ENCODE results near the gene AK4.
A peak's percentile ranks its signal among the peaks of the same experiment; 100 is the strongest.

Gene AK4

DNA sequence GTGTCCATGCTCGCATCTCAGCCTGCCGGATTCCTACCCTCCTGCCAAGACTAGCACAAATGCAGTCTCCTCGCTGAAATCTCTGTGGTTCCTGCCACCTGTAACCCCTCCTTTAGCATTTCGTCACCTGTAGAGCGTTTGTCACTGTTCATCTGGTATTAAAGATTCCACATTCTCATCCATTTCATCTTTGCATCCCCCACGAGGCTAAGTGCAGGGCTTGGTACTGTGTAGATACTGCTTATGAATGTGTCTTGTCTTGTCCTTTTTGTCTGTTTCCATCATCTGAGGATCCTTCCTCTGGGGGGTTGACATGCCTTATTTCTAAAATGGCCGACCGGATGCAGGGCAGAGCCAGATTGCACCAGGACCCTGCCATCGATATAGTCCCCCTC is 107.7 kb downstream of the AK4 start:
- no peak overlapping the region for H3K9ac ChIP-seq (ENCODE audit: low read length)
- H2AFZ ChIP-seq (ENCODE audit: low read depth, low read length, severe bottlenecking) = no peak overlapping the region
- no peak overlapping the region for H3K4me3 ChIP-seq (ENCODE audit: insufficient read depth, low read length, poor library complexity, severe bottlenecking)

DNA sequence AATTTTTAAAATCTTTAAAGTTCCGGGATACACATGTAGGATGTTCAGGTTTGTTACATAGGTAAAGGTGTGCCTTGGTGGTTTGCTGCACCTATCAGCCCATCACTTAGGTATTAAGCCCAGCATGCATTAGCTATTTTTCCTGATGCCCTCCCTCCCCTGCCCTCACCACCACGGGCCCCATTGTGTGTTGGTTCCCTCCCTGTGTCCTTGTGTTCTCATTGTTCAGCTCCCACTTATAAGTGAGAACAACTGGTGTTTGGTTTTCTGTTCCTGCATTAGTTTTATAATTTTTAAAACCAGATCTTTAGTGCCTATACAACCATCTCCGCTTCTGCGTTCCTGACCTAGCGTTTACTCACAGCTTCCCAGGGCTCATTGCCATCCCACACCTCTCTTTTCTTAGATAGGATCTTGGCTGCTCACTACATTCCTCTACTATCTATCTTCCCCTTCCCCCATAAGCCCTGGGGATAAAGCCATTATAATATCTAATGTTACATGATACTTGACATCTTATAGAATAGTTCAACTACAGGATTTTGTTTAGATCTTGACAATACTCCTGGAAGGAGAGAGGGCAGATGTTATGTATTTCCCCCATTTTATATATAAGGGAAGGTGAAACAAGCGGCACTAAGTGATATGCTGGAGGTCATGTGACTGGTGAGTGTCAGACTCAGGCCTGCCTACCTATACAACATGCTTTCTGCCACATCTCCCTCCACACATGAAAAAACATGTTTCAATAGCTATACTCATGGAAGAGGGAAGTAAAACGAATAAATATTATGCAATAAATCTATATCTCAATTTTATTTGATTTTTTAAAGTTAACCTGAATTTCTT is 109.1 kb downstream of the AK4 start:
- H2AFZ ChIP-seq (ENCODE audit: low read depth, low read length, severe bottlenecking) = no peak overlapping the region
- H3F3A ChIP-seq (ENCODE audit: insufficient read depth) = no peaks in the 10 kb centered on the region
- no peaks in the 10 kb centered on the region for H3K27me3 ChIP-seq (ENCODE audit: low read length)
- H3K36me3 ChIP-seq (ENCODE audit: low read length) = no peaks in the 10 kb centered on the region
- no peak overlapping the region for H3K4me3 ChIP-seq (ENCODE audit: insufficient read depth, low read length, poor library complexity, severe bottlenecking)
- H3K4me2 ChIP-seq (ENCODE audit: low read depth, low read length, poor library complexity, severe bottlenecking) = no peak overlapping the region
- no peaks in the 10 kb centered on the region for H3K9me3 ChIP-seq (ENCODE audit: insufficient read depth, low read length)
- H3K9me2 ChIP-seq (replicated peaks; ENCODE audit: insufficient read depth, low read length) = no peaks in the 10 kb centered on the region
- no peaks in the 10 kb centered on the region for H4K20me1 ChIP-seq (ENCODE audit: low read depth, low read length)
- H3K9ac ChIP-seq (ENCODE audit: low read length) = no peak overlapping the region
- TF ChIP-seq, protein P1, sequence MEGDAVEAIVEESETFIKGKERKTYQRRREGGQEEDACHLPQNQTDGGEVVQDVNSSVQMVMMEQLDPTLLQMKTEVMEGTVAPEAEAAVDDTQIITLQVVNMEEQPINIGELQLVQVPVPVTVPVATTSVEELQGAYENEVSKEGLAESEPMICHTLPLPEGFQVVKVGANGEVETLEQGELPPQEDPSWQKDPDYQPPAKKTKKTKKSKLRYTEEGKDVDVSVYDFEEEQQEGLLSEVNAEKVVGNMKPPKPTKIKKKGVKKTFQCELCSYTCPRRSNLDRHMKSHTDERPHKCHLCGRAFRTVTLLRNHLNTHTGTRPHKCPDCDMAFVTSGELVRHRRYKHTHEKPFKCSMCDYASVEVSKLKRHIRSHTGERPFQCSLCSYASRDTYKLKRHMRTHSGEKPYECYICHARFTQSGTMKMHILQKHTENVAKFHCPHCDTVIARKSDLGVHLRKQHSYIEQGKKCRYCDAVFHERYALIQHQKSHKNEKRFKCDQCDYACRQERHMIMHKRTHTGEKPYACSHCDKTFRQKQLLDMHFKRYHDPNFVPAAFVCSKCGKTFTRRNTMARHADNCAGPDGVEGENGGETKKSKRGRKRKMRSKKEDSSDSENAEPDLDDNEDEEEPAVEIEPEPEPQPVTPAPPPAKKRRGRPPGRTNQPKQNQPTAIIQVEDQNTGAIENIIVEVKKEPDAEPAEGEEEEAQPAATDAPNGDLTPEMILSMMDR (IDR thresholded peaks at IDR 0.05; ENCODE audit: insufficient read depth, low read length, poor library complexity, severe bottlenecking) = no peak
- TF ChIP-seq EZH2phosphoT487 (conservative IDR thresholded peaks at IDR 0.05; ENCODE audit: low read length) = no peak
- H3K79me2 ChIP-seq (ENCODE audit: insufficient read depth, low read length) = no peaks in the 10 kb centered on the region
- H3K27ac ChIP-seq (ENCODE audit: low read depth, low read length) = no peak overlapping the region

More for the DNA sequence above, 107.7 kb downstream of the AK4 start:
- Histone ChIP-seq H3K9me2 (replicated peaks; ENCODE audit: insufficient read depth, low read length) (no peaks in the 10 kb centered on the region), H3K27me3 (ENCODE audit: low read length) (no peaks in the 10 kb centered on the region), H3K79me2 (ENCODE audit: insufficient read depth, low read length) (no peaks in the 10 kb centered on the region), H4K20me1 (ENCODE audit: low read depth, low read length) (no peaks in the 10 kb centered on the region), H3K36me3 (ENCODE audit: low read length) (no peaks in the 10 kb centered on the region), H3K9me3 (ENCODE audit: insufficient read depth, low read length) (no peaks in the 10 kb centered on the region), H3K4me2 (ENCODE audit: low read depth, low read length, poor library complexity, severe bottlenecking) (peak overlapping the region; percentile 62), H3K27ac (ENCODE audit: low read depth, low read length) (no peak overlapping the region), H3F3A (ENCODE audit: insufficient read depth) (no peaks in the 10 kb centered on the region)
- TF ChIP-seq, protein P1 (IDR thresholded peaks at IDR 0.05; ENCODE audit: insufficient read depth, low read length, poor library complexity, severe bottlenecking) = no peak
- TF ChIP-seq EZH2phosphoT487 (conservative IDR thresholded peaks at IDR 0.05; ENCODE audit: low read length) = no peak

DNA sequence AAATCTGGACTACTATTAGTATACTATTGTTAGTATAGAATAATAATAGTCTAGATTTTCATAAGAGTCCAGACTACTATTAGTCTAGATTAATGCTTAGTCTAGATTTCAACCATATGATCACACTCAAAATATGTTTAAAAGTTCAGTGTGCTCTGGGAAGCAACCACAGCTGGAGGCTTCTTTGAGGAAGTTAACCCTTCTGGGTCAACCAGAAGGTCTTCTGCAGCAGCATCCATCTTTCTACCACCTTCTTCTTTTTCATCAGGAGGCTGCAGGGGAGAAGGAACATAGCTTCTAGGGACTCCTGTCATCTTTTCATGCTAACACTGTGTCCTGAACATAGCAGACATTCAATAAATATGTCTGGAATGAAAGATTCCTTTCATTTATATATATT is 110.1 kb downstream of the AK4 start:
- TF ChIP-seq, protein P1 (IDR thresholded peaks at IDR 0.05; ENCODE audit: insufficient read depth, low read length, poor library complexity, severe bottlenecking) = no peak
- no peak for TF ChIP-seq EZH2phosphoT487 (conservative IDR thresholded peaks at IDR 0.05; ENCODE audit: low read length)
- Histone ChIP-seq H3K27me3 (ENCODE audit: low read length) (no peaks in the 10 kb centered on the region), H3K4me2 (ENCODE audit: low read depth, low read length, poor library complexity, severe bottlenecking) (no peak overlapping the region), H3K79me2 (ENCODE audit: insufficient read depth, low read length) (no peaks in the 10 kb centered on the region), H3K36me3 (ENCODE audit: low read length) (no peaks in the 10 kb centered on the region), H2AFZ (ENCODE audit: low read depth, low read length, severe bottlenecking) (no peak overlapping the region), H3K9me3 (ENCODE audit: insufficient read depth, low read length) (no peaks in the 10 kb centered on the region), H3K4me3 (ENCODE audit: insufficient read depth, low read length, poor library complexity, severe bottlenecking) (no peak overlapping the region), H3K9me2 (replicated peaks; ENCODE audit: insufficient read depth, low read length) (no peaks in the 10 kb centered on the region), H3K27ac (ENCODE audit: low read depth, low read length) (no peak overlapping the region), H4K20me1 (ENCODE audit: low read depth, low read length) (no peaks in the 10 kb centered on the region), H3K9ac (ENCODE audit: low read length) (no peak overlapping the region), H3F3A (ENCODE audit: insufficient read depth) (no peaks in the 10 kb centered on the region)

Measured in SU-DHL-6 (cell line).